Measurements from ENCODE around the gene MMP21.

The MMP21 gene

DNA sequence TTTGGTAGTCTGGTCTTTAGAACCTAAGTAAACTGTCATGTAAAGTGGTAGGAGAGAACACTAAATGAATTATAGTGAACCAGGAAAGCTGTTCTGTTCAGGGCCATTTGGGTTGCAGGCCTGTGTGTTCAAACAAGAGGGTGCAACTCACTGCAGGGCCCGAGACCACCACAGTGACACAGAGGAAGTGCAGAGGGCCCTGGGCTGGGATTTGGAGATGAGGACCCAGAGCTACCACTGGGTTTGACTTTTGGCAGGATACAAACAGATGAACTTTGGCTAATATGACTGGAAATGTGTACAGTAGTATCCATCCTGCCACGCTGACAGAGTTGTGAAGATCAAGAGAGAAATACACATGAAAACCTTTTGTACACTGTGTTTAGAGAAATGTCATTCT, 9.8 kb downstream of the MMP21 start:
- Histone ChIP-seq H3K9ac (no peak overlapping the region), H3K27ac (no peak overlapping the region), H3K27me3 (no peaks in the 10 kb centered on the region), H4K20me1 (no peaks in the 10 kb centered on the region; a peak in 2 of 22 replicates), H3K9me3 (replicated peaks in 1 of 11) (no peaks in the 10 kb centered on the region), H3K4me1 (no peaks in the 10 kb centered on the region), H3K36me3 (peaks cover 60 to 84% (median 76%) of the 10 kb centered on the region in 11 experiments), H3K4me2 (no peak overlapping the region), H3K4me3 (no peak overlapping the region)
- no peak for TF ChIP-seq Cebpa-rat (IDR thresholded peaks at IDR 0.05)

DNA sequence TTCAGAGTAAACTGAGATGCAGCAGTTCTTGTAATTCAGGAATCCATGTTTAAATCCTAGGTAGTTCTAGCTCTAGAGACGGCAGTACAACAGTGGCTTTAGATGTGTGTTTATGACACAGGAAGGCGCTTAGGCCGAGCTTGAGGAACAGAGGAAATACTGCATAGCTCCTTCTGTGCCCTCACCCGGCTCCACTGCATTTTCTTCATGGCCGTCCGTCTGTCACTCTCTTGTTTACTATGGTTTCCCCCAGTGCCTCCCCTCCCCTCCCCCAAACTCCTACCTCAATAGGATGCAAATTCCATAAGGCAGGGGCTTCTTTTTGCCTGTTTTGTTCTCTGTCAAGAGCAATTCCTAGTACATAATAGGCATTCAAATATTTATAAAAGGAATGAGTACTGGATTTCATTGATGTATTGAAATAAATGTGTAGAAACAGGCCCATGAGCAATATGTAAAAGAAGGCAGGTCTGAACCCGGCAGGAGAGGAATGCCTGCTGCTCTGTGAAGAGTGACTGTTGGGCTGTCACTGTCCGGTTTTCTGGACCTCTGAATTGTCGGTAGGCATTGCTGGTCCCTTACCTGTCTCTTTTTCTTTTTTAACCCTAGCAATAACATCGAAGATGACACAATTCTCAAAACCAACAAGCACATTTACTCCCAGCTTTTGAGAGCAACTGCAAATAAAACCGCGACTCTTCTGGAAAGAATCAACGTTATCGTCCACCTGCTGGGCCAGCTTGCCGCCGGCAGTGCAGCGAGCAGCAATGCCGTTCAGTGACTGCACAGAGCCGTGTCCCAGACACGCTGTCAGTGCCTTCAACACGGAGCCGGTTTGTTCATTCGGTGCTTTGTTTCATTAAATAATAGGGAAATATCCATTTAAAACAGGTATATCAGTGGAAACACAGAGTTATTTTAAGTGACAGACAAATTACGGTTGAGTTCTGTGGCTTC, 12.7 kb downstream of the MMP21 start:
- no peak overlapping the region for H3K27ac ChIP-seq
- H3K4me2 ChIP-seq, result no peak overlapping the region
- no peaks in the 10 kb centered on the region for H3K4me1 ChIP-seq
- TF ChIP-seq Cebpa-rat (IDR thresholded peaks at IDR 0.05), result no peak
- no peaks in the 10 kb centered on the region for H3K27me3 ChIP-seq
- H4K20me1 ChIP-seq, result peaks cover 0 to 8% (median 0%) of the 10 kb centered on the region in 11 experiments; a peak in 3 of 22 replicates
- H3K36me3 ChIP-seq, result peaks cover 83 to 98% (median 94%) of the 10 kb centered on the region in 11 experiments
- no peaks in the 10 kb centered on the region for H3K9me3 ChIP-seq (replicated peaks in 1 of 11)
- no peak overlapping the region for H3K9ac ChIP-seq
- H3K4me3 ChIP-seq, result no peak overlapping the region

- no peak for TF ChIP-seq Cebpa-rat (IDR thresholded peaks at IDR 0.05)
- H4K20me1 ChIP-seq, result peaks cover 0 to 10% (median 0%) of the 10 kb centered on the region in 11 experiments; a peak in 4 of 22 replicates
- H3K4me3 ChIP-seq, result no peak overlapping the region
- H3K9ac ChIP-seq, result no peak overlapping the region
- H3K27me3 ChIP-seq, result no peaks in the 10 kb centered on the region
- H3K4me2 ChIP-seq, result no peak overlapping the region
- H3K36me3 ChIP-seq, result peaks cover 93 to 99% (median 98%) of the 10 kb centered on the region in 11 experiments
- no peaks in the 10 kb centered on the region for H3K9me3 ChIP-seq (replicated peaks in 1 of 11)
- no peaks in the 10 kb centered on the region for H3K4me1 ChIP-seq
- H3K27ac ChIP-seq, result no peak overlapping the region
Measured at GRCh38 chr10:125761961-125762360, 13.7 kb downstream of the MMP21 start.

GRCh38 chr10:125757742-125758141, 17.9 kb downstream of the MMP21 start:
- no peak for TF ChIP-seq Cebpa-rat (IDR thresholded peaks at IDR 0.05)
- Histone ChIP-seq H3K9ac (no peak overlapping the region), H3K27me3 (no peaks in the 10 kb centered on the region), H3K4me1 (no peaks in the 10 kb centered on the region), H3K36me3 (peaks cover 94 to 100% (median 98%) of the 10 kb centered on the region in 11 experiments), H3K9me3 (replicated peaks in 1 of 11) (no peaks in the 10 kb centered on the region), H4K20me1 (peaks cover 0 to 17% (median 0%) of the 10 kb centered on the region in 11 experiments; a peak in 6 of 22 replicates), H3K27ac (no peak overlapping the region), H3K4me2 (no peak overlapping the region), H3K4me3 (no peak overlapping the region)

- no peak for TF ChIP-seq Cebpa-rat (IDR thresholded peaks at IDR 0.05)
- no peak overlapping the region for H3K27ac ChIP-seq
- peaks cover 93 to 100% (median 98%) of the 10 kb centered on the region in 11 experiments for H3K36me3 ChIP-seq
- no peak overlapping the region for H3K9ac ChIP-seq
- H3K4me3 ChIP-seq, result no peak overlapping the region
- no peaks in the 10 kb centered on the region for H3K4me1 ChIP-seq
- H3K27me3 ChIP-seq, result no peaks in the 10 kb centered on the region
- no peaks in the 10 kb centered on the region for H3K9me3 ChIP-seq (replicated peaks in 1 of 11)
- no peak overlapping the region for H3K4me2 ChIP-seq
- peaks cover 0 to 17% (median 0%) of the 10 kb centered on the region in 11 experiments; a peak in 6 of 22 replicates for H4K20me1 ChIP-seq
Measured at GRCh38 chr10:125756853-125757487, 18.7 kb downstream of the MMP21 start.

DNA sequence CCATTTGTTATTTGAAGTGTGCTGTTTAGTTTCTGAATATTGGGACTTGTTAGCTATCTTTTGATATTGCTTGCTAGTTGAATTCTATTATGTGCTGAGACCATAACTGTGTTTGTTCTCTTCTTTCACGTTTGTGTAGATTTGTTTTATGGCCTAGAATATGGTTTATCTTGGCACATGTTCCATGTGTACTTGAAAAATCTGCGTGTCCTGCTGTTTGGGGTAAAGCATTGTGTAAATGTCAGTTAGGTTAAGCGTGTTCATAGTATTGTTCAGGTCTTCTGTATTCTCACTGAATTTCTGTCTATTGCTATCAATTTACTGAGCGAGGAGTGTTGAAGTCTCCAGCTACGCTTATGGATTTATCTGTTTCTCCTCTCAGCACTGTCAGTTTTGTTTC, 19.4 kb downstream of the MMP21 start:
- H3K4me2 ChIP-seq, result no peak overlapping the region
- H4K20me1 ChIP-seq, result peaks cover 0 to 17% (median 0%) of the 10 kb centered on the region in 11 experiments; a peak in 6 of 22 replicates
- H3K36me3 ChIP-seq, result peaks cover 93 to 100% (median 98%) of the 10 kb centered on the region in 11 experiments
- no peaks in the 10 kb centered on the region for H3K9me3 ChIP-seq (replicated peaks in 1 of 11)
- no peak overlapping the region for H3K4me3 ChIP-seq
- H3K27me3 ChIP-seq, result no peaks in the 10 kb centered on the region
- TF ChIP-seq Cebpa-rat (IDR thresholded peaks at IDR 0.05), result no peak
- H3K27ac ChIP-seq, result no peak overlapping the region
- no peak overlapping the region for H3K9ac ChIP-seq
- H3K4me1 ChIP-seq, result no peaks in the 10 kb centered on the region

DNA sequence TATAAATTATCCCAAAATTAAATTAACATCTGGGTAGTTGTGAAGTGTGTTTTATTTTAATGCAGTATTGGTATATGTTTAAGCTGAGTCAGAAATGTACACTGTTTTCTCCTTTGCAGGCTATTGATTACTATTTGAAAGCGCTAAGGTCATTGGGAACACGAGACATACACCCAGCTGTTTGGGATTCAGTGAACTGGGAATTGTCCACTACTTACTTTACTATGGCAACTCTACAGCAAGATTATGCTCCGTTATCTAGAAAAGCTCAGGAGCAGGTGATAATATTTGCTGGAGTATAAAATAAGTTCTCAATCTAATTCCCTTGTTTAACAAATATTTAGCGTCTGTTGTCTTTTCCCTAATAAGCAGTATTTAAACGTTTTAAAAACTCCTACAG, 28.2 kb downstream of the MMP21 start:
- Histone ChIP-seq H3K4me1 (peaks cover 0 to 4% (median 0%) of the 10 kb centered on the region in 10 experiments; a peak in 1 of 20 replicates), H3K4me3 (no peak overlapping the region), H3K9me3 (replicated peaks in 1 of 11) (no peaks in the 10 kb centered on the region), H3K9ac (no peak overlapping the region), H4K20me1 (no peaks in the 10 kb centered on the region; a peak in 3 of 22 replicates), H3K36me3 (peaks cover 97 to 100% (median 99%) of the 10 kb centered on the region in 11 experiments), H3K27ac (no peak overlapping the region), H3K27me3 (no peaks in the 10 kb centered on the region), H3K4me2 (no peak overlapping the region)
- no peak for TF ChIP-seq Cebpa-rat (IDR thresholded peaks at IDR 0.05)

- H3K9me3 ChIP-seq (replicated peaks in 1 of 11), result no peaks in the 10 kb centered on the region
- no peak for TF ChIP-seq Cebpa-rat (IDR thresholded peaks at IDR 0.05)
- H3K9ac ChIP-seq, result no peak overlapping the region
- no peaks in the 10 kb centered on the region for H3K27me3 ChIP-seq
- no peak overlapping the region for H3K4me3 ChIP-seq
- peaks cover 0 to 4% (median 0%) of the 10 kb centered on the region in 10 experiments; a peak in 1 of 20 replicates for H3K4me1 ChIP-seq
- no peak overlapping the region for H3K4me2 ChIP-seq
- no peak overlapping the region for H3K27ac ChIP-seq
- H4K20me1 ChIP-seq, result peaks cover 0 to 4% (median 0%) of the 10 kb centered on the region in 11 experiments; a peak in 5 of 22 replicates
- peaks cover 97 to 100% (median 99%) of the 10 kb centered on the region in 11 experiments for H3K36me3 ChIP-seq
Measured at GRCh38 chr10:125744909-125745308, 30.7 kb downstream of the MMP21 start.

DNA sequence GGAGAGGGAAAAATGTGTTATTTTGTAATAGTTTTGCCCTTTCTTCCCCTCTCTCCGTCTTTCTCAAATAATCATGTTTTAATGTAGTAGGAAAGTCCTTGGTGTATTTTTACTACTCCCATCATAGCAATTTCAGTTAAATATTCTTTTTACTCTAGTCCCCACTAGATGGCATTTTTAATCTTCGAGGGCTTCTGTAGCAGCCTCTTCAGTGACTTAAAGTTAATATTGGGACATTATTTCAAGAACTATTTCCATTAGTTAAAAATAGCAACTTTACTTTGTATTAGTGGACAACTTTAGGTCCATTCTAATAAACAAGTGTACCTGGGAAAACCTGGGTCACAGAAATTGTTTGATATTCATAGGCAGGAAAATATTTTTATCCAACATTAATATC, 33.2 kb downstream of the MMP21 start:
- no peak for TF ChIP-seq Cebpa-rat (IDR thresholded peaks at IDR 0.05)
- no peaks in the 10 kb centered on the region for H3K4me1 ChIP-seq
- H3K36me3 ChIP-seq, result peaks cover 97 to 100% (median 99%) of the 10 kb centered on the region in 11 experiments
- no peak overlapping the region for H3K4me2 ChIP-seq
- H3K9ac ChIP-seq, result no peak overlapping the region
- no peak overlapping the region for H3K4me3 ChIP-seq
- H3K27me3 ChIP-seq, result no peaks in the 10 kb centered on the region
- H3K27ac ChIP-seq, result no peak overlapping the region
- H3K9me3 ChIP-seq (replicated peaks in 1 of 11), result no peaks in the 10 kb centered on the region
- H4K20me1 ChIP-seq, result peaks cover 0 to 6% (median 0%) of the 10 kb centered on the region in 11 experiments; a peak in 6 of 22 replicates

Measured in BLaER1 treated with 17β-estradiol and CSF1 and Interleukin-3, amounts not matched to agents 10 nM and 100 nM (cell line).